Retinal pigment epithelial cell (primary cell): Measurements from ENCODE around the gene CCDC93.

ENCODE experiments used
- DNase-seq: peaks from one replicate; pipeline ENCODE4 v3.0.0-alpha.2; 2010; ENCODE audit warnings: low read depth
- H3K4me3 ChIP-seq: 2 replicates; pipeline ENCODE4 v1.5.1; 2011; ENCODE audit warnings: mild to moderate bottlenecking, low read length, control low read depth, moderate library complexity
- CTCF ChIP-seq: conservative IDR thresholded peaks from 2 replicates; pipeline ENCODE4 v1.5.1; 2011; ENCODE audit warnings: low read depth, low read length, control low read depth, inconsistent platforms

Gene CCDC93

GRCh38 chr2:118056801-118057200 lies 42.9 kb upstream of the CCDC93 start:
- no peak overlapping the region for H3K4me3 ChIP-seq
- DNase-seq, result no peak
- no peak for TF ChIP-seq CTCF

GRCh38 chr2:118056165-118056534 lies 42.3 kb upstream of the CCDC93 start:
- no peak for DNase-seq
- no peak for TF ChIP-seq CTCF
- H3K4me3 ChIP-seq, result no peak overlapping the region

- no peak for TF ChIP-seq CTCF
- H3K4me3 ChIP-seq, result no peak overlapping the region
- DNase-seq, result no peak
Measured at GRCh38 chr2:118055512-118056164, 41.8 kb upstream of the CCDC93 start.

GRCh38 chr2:118054213-118055008 lies 40.5 kb upstream of the CCDC93 start:
- DNase-seq, result no peak
- TF ChIP-seq CTCF, result no peak
- H3K4me3 ChIP-seq, result no peak overlapping the region

GRCh38 chr2:118053681-118054080 lies 39.8 kb upstream of the CCDC93 start:
- no peak overlapping the region for H3K4me3 ChIP-seq
- TF ChIP-seq CTCF, result no peak
- DNase-seq, result no peak

- TF ChIP-seq CTCF, result no peak
- no peak for DNase-seq
- H3K4me3 ChIP-seq, result no peak overlapping the region
Measured at GRCh38 chr2:118052474-118052873, 38.6 kb upstream of the CCDC93 start.
